A549 (cell line): ENCODE data around the gene PGAM1.

ENCODE experiments used
- CBX8 ChIP-seq: fragments of 200-600 bp; sonication (generic); IDR thresholded peaks from 2 replicates; pipeline ENCODE4 v1.6.1; 2016
- POLR2A ChIP-seq: IDR thresholded peaks from 2 replicates; pipeline ENCODE4 v1.6.1; 2012; ENCODE audit warnings: mild to moderate bottlenecking, low read length
- RAD21 ChIP-seq, 2 experiments: fragments of >200 bp in 1 of 2; sonication (Bioruptor Twin) in 1 of 2; formaldehyde crosslinking in 1 of 2; IDR thresholded peaks in 1 of 2; conservative IDR thresholded peaks in 1 of 2; 2 replicates in 1 of 2; 3 replicates in 1 of 2; pipeline ENCODE4 v1.6.1; 2012 to 2018; ENCODE audit warnings: inconsistent platforms in 1 of 2
- TF ChIP-seq, protein P1 (sequence below): fragments of >200 bp; sonication (Bioruptor Twin); formaldehyde crosslinking; IDR thresholded peaks from 3 replicates; pipeline ENCODE4 v1.5.1; 2016
- TF ChIP-seq, protein P2 (sequence below): fragments of 450-650 bp; IDR thresholded peaks from 2 replicates; pipeline ENCODE4 v1.6.1; 2014; ENCODE audit warnings: antibody characterized with exemption

DNA sequence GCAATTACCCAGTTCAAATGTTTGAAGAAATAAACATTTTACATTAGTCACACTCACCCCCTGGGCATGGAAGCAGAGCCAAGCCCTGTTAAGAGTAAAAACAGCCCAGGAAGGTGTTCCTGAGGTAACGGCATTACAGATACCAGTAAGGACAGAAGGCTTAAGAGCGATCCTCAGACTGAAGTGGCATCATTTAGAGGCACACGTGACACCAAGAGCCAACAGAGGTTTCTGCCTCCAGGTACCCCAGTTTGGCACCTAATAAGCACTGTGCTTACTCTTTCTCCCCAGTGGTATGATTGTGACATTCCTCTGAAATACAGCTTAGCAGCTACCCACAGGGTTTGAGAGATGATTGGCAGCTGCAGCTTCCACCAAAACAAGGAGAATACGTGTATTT lies 55.1 kb downstream of the PGAM1 start:
- TF ChIP-seq, protein P1, sequence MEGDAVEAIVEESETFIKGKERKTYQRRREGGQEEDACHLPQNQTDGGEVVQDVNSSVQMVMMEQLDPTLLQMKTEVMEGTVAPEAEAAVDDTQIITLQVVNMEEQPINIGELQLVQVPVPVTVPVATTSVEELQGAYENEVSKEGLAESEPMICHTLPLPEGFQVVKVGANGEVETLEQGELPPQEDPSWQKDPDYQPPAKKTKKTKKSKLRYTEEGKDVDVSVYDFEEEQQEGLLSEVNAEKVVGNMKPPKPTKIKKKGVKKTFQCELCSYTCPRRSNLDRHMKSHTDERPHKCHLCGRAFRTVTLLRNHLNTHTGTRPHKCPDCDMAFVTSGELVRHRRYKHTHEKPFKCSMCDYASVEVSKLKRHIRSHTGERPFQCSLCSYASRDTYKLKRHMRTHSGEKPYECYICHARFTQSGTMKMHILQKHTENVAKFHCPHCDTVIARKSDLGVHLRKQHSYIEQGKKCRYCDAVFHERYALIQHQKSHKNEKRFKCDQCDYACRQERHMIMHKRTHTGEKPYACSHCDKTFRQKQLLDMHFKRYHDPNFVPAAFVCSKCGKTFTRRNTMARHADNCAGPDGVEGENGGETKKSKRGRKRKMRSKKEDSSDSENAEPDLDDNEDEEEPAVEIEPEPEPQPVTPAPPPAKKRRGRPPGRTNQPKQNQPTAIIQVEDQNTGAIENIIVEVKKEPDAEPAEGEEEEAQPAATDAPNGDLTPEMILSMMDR = no peak
- TF ChIP-seq, protein P2, sequence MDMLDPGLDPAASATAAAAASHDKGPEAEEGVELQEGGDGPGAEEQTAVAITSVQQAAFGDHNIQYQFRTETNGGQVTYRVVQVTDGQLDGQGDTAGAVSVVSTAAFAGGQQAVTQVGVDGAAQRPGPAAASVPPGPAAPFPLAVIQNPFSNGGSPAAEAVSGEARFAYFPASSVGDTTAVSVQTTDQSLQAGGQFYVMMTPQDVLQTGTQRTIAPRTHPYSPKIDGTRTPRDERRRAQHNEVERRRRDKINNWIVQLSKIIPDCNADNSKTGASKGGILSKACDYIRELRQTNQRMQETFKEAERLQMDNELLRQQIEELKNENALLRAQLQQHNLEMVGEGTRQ = no peak
- no peak for TF ChIP-seq RAD21 (conservative IDR thresholded peaks at IDR 0.05 in 1 of 2, IDR thresholded peaks at IDR 0.05 in 1 of 2)
- no peak for TF ChIP-seq CBX8
- no peak for TF ChIP-seq POLR2A
